ENCODE measurements around the gene RNF144B. TPM values are rescaled to one million over a fixed set of nuclear protein-coding genes. Genes with fewer than 3 reads are reported as not detected.

RNF144B gene
- total RNA-seq, 2 experiments from 2014 or later: 1.3 to 1.7 TPM

GRCh38 chr6:18492972-18493371, 105.8 kb downstream of the RNF144B start:
- no peaks in the 10 kb centered on the region for H3K36me3 Mint-ChIP-seq (ENCODE audit: low read depth)
- no peak overlapping the region for H3K27ac Mint-ChIP-seq
- no peak for DNase-seq
- H3K9me3 Mint-ChIP-seq: no peaks in the 10 kb centered on the region
- no peak overlapping the region for H3K4me3 Mint-ChIP-seq
- POLR2A ChIA-PET: no interaction called here
- H3K4me1 Mint-ChIP-seq: no peaks in the 10 kb centered on the region
- peaks cover 11% of the 10 kb centered on the region for H3K27me3 Mint-ChIP-seq
- CTCF ChIA-PET: no interaction called here

GRCh38 chr6:18493382-18493891, 106.3 kb downstream of the RNF144B start:
- H3K36me3 Mint-ChIP-seq (ENCODE audit: low read depth): no peaks in the 10 kb centered on the region
- DNase-seq: no peak
- ChIA-PET POLR2A (no interaction called here), CTCF (no interaction called here)
- no peak overlapping the region for H3K27ac Mint-ChIP-seq
- H3K4me1 Mint-ChIP-seq: no peaks in the 10 kb centered on the region
- H3K4me3 Mint-ChIP-seq: no peak overlapping the region
- H3K9me3 Mint-ChIP-seq: no peaks in the 10 kb centered on the region
- peaks cover 11% of the 10 kb centered on the region for H3K27me3 Mint-ChIP-seq

GRCh38 chr6:18493925-18494324, 106.8 kb downstream of the RNF144B start:
- no peak overlapping the region for H3K27ac Mint-ChIP-seq

GRCh38 chr6:18495236-18495635, 108.1 kb downstream of the RNF144B start:
- H3K27ac Mint-ChIP-seq: no peak overlapping the region
- peaks cover 11% of the 10 kb centered on the region for H3K27me3 Mint-ChIP-seq
- no peak for DNase-seq
- CTCF ChIA-PET: interaction anchor here (1.4 kb wide), 1 partner anchor 11 kb away, joined by 3 read pairs; no protein-coding TSS in a partner anchor
- H3K4me3 Mint-ChIP-seq: no peak overlapping the region
- no peaks in the 10 kb centered on the region for H3K9me3 Mint-ChIP-seq
- peaks cover 2% of the 10 kb centered on the region for H3K4me1 Mint-ChIP-seq
- POLR2A ChIA-PET: no interaction called here
- H3K36me3 Mint-ChIP-seq (ENCODE audit: low read depth): no peaks in the 10 kb centered on the region

More at GRCh38 chr6:18493925-18494324, 106.8 kb downstream of the RNF144B start:
- Mint-ChIP-seq H3K4me3 (no peak overlapping the region), H3K36me3 (ENCODE audit: low read depth) (no peaks in the 10 kb centered on the region), H3K4me1 (no peaks in the 10 kb centered on the region), H3K9me3 (no peaks in the 10 kb centered on the region), H3K27me3 (peaks cover 11% of the 10 kb centered on the region)
- no peak for DNase-seq
- CTCF ChIA-PET: no interaction called here
- POLR2A ChIA-PET: no interaction called here

GRCh38 chr6:18496462-18496861, 109.3 kb downstream of the RNF144B start:
- H3K4me1 Mint-ChIP-seq: peaks cover 2% of the 10 kb centered on the region
- no peaks in the 10 kb centered on the region for H3K36me3 Mint-ChIP-seq (ENCODE audit: low read depth)
- DNase-seq: no peak
- no peak overlapping the region for H3K27ac Mint-ChIP-seq
- ChIA-PET CTCF (no interaction called here), POLR2A (no interaction called here)
- H3K4me3 Mint-ChIP-seq: no peak overlapping the region
- H3K27me3 Mint-ChIP-seq: peaks cover 11% of the 10 kb centered on the region
- no peaks in the 10 kb centered on the region for H3K9me3 Mint-ChIP-seq

- no peaks in the 10 kb centered on the region for H3K9me3 Mint-ChIP-seq
- ChIA-PET CTCF (no interaction called here), POLR2A (no interaction called here)
- peaks cover 11% of the 10 kb centered on the region for H3K27me3 Mint-ChIP-seq
- DNase-seq: no peak
- no peaks in the 10 kb centered on the region for H3K36me3 Mint-ChIP-seq (ENCODE audit: low read depth)
- no peak overlapping the region for H3K4me3 Mint-ChIP-seq
- peaks cover 2% of the 10 kb centered on the region for H3K4me1 Mint-ChIP-seq
- no peak overlapping the region for H3K27ac Mint-ChIP-seq
Measured at GRCh38 chr6:18497006-18497405, 109.9 kb downstream of the RNF144B start.

- DNase-seq: no peak
- Mint-ChIP-seq H3K36me3 (ENCODE audit: low read depth) (no peaks in the 10 kb centered on the region), H3K9me3 (no peaks in the 10 kb centered on the region), H3K4me3 (no peak overlapping the region), H3K4me1 (peaks cover 2% of the 10 kb centered on the region), H3K27me3 (peaks cover 9% of the 10 kb centered on the region), H3K27ac (no peak overlapping the region)
- ChIA-PET POLR2A (interaction anchor here (0.5 kb wide), 1 partner anchor 1381 kb away, joined by 3 read pairs; no protein-coding TSS in a partner anchor), CTCF (no interaction called here)
Measured at GRCh38 chr6:18498408-18498807, 111.3 kb downstream of the RNF144B start.

GRCh38 chr6:18500921-18501662, 113.9 kb downstream of the RNF144B start:
- DNase-seq: no peak
- no peak overlapping the region for H3K4me3 Mint-ChIP-seq
- H3K9me3 Mint-ChIP-seq: no peaks in the 10 kb centered on the region
- H3K27ac Mint-ChIP-seq: no peak overlapping the region
- H3K27me3 Mint-ChIP-seq: peaks cover 16% of the 10 kb centered on the region
- ChIA-PET CTCF (no interaction called here), POLR2A (no interaction called here)
- H3K4me1 Mint-ChIP-seq: peaks cover 2% of the 10 kb centered on the region
- H3K36me3 Mint-ChIP-seq (ENCODE audit: low read depth): no peaks in the 10 kb centered on the region

- H3K9me3 Mint-ChIP-seq: no peaks in the 10 kb centered on the region
- H3K27ac Mint-ChIP-seq: no peak overlapping the region
- no peaks in the 10 kb centered on the region for H3K36me3 Mint-ChIP-seq (ENCODE audit: low read depth)
- H3K4me3 Mint-ChIP-seq: no peak overlapping the region
- ChIA-PET POLR2A (interaction anchor here (0.6 kb wide), 1 partner anchor 347 kb away, joined by 4 read pairs; the partner anchor contains the start of gene TPMT), CTCF (no interaction called here)
- peaks cover 2% of the 10 kb centered on the region for H3K4me1 Mint-ChIP-seq
- H3K27me3 Mint-ChIP-seq: peaks cover 13% of the 10 kb centered on the region
- no peak for DNase-seq
Measured at GRCh38 chr6:18501663-18502013, 114.5 kb downstream of the RNF144B start.

- peaks cover 9% of the 10 kb centered on the region for H3K27me3 Mint-ChIP-seq
- H3K4me1 Mint-ChIP-seq: peaks cover 2% of the 10 kb centered on the region
- H3K36me3 Mint-ChIP-seq (ENCODE audit: low read depth): no peaks in the 10 kb centered on the region
- POLR2A ChIA-PET: no interaction called here
- no peak overlapping the region for H3K27ac Mint-ChIP-seq
- CTCF ChIA-PET: interaction anchor here (1.0 kb wide), 1 partner anchor 181 kb away, joined by 3 read pairs; no protein-coding TSS in a partner anchor
- H3K9me3 Mint-ChIP-seq: no peaks in the 10 kb centered on the region
- H3K4me3 Mint-ChIP-seq: no peak overlapping the region
- DNase-seq: no peak
Measured at GRCh38 chr6:18503206-18503592, 116.0 kb downstream of the RNF144B start.

- Mint-ChIP-seq H3K27me3 (peaks cover 10% of the 10 kb centered on the region), H3K27ac (no peak overlapping the region), H3K4me1 (peaks cover 2% of the 10 kb centered on the region), H3K36me3 (ENCODE audit: low read depth) (no peaks in the 10 kb centered on the region), H3K4me3 (no peak overlapping the region), H3K9me3 (no peaks in the 10 kb centered on the region)
- peak; percentile 51 for DNase-seq
- ChIA-PET CTCF (interaction anchor here (1.0 kb wide), 1 partner anchor 181 kb away, joined by 3 read pairs; no protein-coding TSS in a partner anchor), POLR2A (no interaction called here)
Measured at GRCh38 chr6:18503593-18504231, 116.6 kb downstream of the RNF144B start.

GRCh38 chr6:18504232-18504596, 117.1 kb downstream of the RNF144B start:
- no peaks in the 10 kb centered on the region for H3K9me3 Mint-ChIP-seq
- CTCF ChIA-PET: no interaction called here

GRCh38 chr6:18506382-18507017, 119.3 kb downstream of the RNF144B start:
- CTCF ChIA-PET: interaction anchor here (1.4 kb wide), 1 partner anchor 12 kb away, joined by 3 read pairs; no protein-coding TSS in a partner anchor
- Mint-ChIP-seq H3K9me3 (no peaks in the 10 kb centered on the region), H3K4me3 (no peak overlapping the region), H3K4me1 (peaks cover 2% of the 10 kb centered on the region), H3K27me3 (peaks cover 10% of the 10 kb centered on the region), H3K27ac (no peak overlapping the region), H3K36me3 (ENCODE audit: low read depth) (no peaks in the 10 kb centered on the region)
- no peak for DNase-seq
- POLR2A ChIA-PET: no interaction called here

More at GRCh38 chr6:18504232-18504596, 117.1 kb downstream of the RNF144B start:
- DNase-seq: no peak
- Mint-ChIP-seq H3K4me3 (no peak overlapping the region), H3K36me3 (ENCODE audit: low read depth) (no peaks in the 10 kb centered on the region), H3K27ac (no peak overlapping the region), H3K27me3 (peaks cover 10% of the 10 kb centered on the region), H3K4me1 (peaks cover 2% of the 10 kb centered on the region)
- POLR2A ChIA-PET: no interaction called here
